GM19023 (cell line): ENCODE results near the gene VDR.

Source experiments
- ATAC-seq: cut with Tn5 transposase; IDR thresholded peaks from one replicate; pipeline ENCODE4 v1.9.1; 2021; ENCODE audit warnings: mild to moderate bottlenecking, moderate library complexity; ENCODE audit not compliant: unreplicated experiment

Gene VDR

DNA sequence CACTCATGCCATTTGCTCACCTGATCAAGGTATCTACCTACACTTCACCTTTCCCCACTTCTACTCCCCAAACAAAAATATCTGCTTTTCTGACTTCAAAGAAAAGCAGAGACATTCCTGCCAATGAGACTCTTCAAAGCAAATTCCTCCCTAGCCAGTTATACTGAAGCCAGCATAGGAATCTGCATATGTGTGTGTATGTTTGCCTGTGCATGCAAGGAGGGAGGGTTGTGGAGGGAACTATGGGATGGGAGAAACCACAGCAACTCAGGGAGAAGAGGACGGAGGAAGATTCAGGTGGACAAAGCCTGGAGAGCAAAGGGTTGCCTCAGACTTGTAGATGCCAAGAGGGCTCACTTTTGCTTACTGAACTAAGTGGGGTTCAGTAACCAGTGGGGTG lies 26.4 kb upstream of the VDR start:
- no peak for ATAC-seq

DNA sequence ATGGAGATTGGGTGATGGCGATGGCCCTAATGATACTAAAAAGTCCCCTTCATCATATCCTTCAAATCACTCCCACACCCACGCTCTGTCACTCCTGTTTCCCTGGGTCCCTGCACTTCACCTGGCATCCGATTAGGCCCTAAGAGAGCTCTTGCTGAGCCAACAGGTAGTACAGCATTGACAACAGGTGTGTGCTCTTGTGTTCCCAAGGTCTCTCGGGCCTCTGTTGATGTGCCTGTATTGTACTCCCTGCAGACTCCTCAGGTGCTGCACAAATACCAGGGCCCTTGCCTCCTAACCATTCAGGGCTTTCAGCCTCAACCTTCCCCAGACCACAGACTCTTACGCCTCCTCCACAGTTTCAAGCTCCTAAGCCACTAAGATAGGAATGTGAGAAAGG lies 25.8 kb upstream of the VDR start:
- no peak for ATAC-seq

DNA sequence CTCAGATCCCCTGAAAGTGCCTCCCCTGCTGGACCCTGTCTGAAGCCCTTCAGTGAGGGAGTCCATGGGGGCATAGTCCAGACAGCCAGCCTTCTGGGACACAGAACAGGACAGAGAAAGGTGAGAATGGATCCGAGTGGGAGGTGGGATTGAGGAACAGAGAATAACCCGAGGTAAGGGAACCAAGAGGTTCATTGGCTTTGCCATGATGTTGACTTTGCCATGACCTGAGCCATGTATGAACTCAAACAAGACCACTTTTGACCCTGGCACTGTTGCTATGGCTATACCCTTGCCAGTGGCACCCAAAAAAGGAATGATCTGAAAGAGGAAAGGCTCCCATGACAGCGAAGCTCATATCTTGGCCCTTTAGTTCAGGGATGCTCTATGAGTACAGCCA lies 22.6 kb upstream of the VDR start:
- ATAC-seq = no peak

DNA sequence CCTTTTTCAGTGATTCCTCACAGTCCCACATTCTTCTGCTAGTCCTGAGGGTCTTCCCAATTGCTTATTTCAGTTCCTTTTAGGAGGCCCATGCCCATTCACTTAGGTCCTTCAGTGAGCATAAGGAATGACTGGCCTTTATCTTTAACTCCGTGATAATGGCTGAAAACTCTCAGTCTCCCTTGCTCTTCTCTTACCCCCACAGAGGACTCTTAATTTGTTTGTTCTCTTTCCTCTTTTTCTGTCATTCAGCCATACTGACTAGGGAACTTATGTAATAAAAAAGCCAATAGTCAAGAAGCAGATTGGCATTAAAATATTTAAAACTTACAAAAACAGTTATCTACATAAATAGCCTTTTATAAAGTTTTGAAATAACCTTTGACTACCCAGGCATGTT lies 17.1 kb upstream of the VDR start:
- ATAC-seq = no peak

DNA sequence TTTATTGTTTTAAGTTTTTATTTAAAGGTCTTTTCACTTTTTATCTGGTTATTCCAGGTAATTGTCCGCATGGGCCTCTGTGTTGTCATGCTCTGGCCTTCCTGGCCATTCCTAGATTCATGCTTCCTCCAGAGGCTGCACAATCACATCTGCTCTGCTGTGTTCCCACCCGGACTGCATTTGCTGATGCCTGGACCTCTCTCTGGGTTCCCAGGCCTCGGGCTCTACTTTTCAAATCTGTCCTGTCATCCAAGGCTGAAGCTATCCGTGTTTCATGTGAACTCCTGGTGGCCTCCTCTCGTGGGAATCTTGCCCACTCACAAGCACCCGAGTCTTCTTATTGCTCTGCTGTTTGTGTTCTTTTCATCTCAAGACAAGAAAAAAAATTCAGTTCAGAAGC lies 16.1 kb upstream of the VDR start:
- no peak for ATAC-seq

DNA sequence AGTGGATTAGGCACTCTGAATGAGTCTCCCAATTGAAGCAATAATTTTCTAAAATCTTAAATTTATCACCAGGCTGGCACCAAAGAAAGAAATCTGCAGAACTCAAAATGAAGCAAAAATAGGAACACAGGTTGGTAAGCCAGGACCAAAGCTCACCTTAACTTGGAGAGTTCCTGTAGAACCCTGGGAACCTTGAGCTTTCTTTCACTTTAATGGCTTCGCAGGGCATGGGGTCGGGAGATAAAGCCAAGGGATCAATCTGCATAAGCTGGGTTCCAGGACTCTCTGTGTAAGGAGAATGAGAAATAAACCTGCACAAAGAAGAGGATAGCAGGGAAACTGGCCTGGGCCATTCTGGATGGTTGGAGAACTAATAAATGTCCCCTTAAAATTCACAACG lies 8.3 kb upstream of the VDR start:
- no peak for ATAC-seq

DNA sequence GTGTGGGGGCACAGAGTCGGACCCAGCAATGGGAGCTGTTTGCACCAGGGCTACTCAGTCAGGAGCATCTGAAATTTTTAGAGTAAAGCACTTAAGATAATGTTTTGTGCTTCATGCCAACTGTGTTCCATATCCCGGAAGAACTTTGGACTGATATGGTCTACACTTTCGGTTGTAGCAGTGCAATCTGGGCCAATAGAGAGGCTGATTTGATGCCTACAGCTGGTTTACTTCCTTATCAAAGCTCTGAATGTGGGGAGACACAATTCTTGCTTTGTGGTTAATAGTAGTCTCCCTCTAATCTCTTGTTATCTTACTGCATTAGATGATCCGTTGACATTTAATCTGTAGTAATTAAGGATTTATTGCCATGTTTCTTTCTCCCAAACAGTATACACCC lies 7.8 kb upstream of the VDR start:
- ATAC-seq = no peak

DNA sequence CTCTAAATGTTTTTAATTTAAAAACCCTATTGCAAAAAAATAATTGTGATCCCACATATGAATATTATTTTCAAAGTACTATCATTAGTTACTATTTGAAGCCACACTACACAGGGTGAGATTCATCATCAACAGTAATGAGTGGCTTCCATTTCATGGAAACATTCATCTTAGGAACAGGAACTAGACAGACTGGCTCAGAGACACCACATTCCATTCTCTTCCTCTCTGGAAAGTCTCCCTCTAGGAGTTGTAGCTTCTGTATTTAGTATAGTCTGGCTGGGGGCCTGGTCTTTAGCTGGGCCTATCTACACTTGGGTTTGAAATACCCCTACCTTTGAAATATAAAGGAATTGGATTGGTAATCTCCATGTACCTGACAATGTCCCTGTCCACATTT lies 6.2 kb upstream of the VDR start:
- no peak for ATAC-seq

DNA sequence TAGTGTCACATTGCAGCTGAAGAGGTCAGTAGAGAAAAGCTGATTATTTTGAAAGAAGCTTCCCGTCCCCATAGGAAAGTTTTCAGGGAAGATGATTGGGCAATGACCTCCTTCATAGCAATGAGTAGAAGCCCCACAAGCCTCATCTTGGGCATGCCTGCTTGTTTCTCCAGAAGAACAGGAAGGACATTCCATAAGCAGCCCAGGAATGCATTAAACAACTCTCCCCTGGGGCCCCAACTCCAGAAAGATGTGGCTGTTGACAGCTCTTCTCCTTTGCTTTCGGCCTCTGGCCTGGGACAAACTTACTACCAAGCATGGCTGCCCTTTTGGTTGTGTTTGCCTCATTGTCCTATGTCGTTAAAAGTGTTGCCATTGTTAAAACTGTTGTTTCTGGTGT lies 5.7 kb upstream of the VDR start:
- ATAC-seq = no peak

DNA sequence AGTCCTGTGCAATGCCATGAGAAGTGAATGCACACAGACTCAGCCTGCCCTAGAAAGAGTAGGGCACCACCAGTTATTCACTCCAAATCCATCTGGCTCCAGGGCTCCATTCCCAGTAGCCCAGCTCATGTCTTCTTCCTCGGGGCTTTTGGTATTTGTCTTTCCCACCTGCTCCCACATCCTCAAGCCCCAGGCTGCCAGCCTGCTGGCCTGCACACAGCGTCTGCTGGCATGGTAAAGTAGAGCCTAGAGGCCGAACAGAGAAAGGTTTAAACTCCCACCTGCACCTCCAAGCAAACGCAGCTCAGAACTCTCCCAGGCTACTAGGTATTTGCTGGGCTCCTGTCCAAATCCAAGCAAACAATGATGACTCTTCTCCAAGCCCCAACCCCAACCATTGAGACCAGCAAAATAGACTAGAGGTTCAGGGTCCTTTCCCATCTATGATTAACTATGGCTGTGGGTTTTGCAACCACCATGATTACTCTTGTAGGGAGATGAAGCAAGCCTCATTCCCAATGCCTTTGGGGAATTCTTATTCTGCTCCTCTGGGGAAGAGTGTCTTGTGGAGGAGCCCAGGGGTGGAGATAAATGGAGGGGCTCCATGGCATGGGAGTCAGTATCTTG lies 5.2 kb upstream of the VDR start:
- ATAC-seq = no peak

DNA sequence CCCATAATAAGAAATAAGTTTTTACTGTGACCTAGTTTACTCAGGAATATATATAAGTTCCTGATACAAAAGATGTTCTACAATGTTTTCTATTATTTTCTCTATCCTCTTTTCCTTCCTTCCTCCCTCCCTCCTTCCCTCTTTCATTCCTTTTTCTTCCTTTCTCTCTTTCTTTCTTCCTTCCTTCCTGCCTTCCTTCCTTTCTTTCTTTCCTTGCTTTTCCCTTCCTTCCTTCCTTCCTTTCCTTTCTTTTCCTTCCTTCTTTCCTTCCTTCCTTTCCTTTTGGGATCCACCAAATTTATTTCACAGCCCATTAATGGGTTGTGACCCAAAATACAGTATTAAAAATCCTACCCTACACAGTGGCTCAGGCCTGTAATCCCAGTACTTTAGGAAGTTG lies 3.9 kb upstream of the VDR start:
- ATAC-seq = no peak

DNA sequence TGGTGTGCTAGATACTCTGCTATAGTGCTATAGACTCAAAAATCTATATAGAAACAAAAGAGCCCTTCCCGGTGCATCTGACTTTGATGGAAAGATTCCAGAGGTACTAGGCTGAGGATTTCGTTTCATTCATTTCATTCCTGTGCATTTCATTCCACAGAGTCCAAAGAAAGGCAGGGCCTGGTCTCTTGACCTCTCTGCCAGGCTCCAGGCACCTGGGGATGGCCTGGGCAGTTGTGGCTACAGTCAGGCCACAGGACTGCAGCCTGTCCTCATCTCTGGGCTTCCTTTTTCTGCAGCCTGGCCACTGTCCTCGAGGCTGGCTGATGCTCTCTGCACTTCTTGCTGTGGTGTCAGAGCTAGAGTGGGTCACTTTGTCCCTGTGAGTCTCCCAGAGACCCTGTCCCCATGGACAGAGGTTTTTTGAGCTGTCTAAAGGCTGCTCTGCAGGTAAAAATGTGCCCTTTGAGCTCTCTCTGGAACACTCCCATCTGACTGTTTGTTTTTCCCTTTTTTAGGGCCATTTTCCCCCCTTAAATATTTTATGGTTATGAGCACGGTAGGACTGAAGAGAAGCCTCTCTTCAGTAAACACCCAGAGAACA lies 3.2 kb upstream of the VDR start:
- ATAC-seq = no peak

DNA sequence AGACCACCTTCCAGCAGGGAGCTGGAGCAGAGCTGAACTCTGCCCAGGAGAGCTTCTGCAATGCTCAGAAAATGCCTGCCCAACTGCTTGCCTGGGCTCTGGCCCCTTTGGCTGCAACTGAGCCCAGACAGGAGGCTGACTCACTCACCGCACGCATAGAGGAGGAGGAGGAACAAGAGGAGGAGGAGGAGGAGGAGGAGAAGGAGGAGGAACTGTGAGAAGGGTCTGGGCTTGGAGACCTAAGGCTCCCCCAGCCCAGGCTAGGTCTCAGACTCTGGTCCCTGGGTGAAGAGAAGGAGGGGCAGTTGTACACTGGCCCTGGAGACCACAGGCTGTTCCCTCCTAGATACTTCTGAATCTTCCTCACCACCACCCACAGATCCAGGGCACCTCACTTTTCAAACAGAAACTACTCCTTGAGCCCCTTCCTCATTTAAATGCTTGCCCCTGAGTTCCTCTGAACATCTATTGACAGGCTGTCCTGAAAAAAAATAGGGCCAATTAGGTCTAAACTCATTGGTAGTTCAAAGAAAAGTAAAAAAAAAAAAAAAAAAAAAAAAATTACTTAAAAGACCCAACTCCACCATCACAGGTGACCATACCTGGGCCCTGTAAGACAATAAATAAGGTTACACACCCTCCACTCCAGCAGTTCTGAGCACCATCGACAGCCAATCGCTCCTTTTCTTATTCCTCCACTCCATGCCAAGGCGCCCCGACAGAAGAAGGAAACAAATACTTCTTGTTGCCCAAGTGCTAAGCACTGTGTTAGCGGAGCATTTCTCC lies 674 bp downstream of the VDR start:
- no peak for ATAC-seq

DNA sequence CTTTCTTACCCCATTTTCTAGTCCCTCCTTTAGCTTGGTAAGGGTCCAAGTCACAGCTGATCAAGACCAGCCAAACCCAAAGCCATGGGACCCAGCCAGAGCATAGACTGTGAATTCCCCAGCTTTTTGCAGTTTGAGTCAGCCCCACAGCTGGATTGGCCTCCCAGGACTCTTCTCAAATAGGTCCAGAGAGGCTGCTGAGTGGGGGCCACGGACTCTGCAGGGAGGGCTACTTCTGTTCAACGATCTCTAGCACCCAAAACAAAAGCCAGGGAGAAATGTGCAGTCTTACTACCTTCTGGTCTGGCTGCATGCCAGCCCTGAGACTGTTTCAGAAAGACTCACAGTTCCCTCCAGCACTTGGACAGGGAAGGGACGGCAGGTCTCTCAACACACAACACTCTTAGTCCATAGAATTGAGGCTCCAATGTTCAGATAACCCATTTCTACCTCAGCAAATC lies 1.6 kb downstream of the VDR start:
- ATAC-seq = no peak

DNA sequence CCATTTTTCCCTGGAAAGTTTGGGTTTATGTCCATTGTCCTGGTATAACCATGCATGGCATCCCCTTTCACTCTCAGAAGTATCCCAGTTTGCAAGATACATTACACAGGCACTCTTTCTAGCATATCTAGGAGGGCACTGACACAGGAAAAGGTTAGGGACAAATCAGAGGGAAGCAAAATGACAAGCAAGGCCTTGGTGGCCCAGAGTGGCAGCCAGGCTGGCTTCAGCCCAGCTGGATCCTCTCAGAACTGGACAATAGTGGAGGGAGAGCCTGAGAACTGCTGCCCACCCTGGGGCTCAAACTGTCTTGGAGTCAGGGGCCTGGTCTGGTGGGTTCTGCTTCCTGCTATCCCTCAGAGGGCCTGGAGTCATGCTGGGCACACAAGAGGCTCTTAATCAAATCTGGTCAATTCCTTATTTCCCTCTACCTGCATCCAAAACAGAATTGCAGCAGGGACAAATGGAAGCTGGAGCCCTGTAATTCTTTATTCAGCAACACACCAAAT lies 2.6 kb downstream of the VDR start:
- no peak for ATAC-seq

DNA sequence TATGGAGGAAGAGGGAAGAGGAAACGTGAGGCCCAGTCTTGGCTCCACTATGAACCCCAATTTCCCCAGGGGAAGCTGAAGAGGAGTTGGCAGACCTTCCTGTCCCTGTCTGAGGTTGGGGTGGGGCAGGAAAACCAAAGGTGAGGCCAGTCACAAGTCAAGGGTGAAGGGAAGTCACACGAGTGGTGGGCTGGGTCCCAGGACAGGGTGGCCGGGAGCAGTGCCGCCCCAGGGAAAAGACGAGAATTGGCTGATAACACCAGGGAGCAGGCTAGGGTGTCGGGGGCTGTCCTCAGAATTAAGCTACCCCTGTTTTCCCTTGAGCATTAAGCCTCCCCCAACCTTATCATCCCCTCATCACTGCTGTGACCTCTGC lies 3.1 kb downstream of the VDR start:
- ATAC-seq = no peak

DNA sequence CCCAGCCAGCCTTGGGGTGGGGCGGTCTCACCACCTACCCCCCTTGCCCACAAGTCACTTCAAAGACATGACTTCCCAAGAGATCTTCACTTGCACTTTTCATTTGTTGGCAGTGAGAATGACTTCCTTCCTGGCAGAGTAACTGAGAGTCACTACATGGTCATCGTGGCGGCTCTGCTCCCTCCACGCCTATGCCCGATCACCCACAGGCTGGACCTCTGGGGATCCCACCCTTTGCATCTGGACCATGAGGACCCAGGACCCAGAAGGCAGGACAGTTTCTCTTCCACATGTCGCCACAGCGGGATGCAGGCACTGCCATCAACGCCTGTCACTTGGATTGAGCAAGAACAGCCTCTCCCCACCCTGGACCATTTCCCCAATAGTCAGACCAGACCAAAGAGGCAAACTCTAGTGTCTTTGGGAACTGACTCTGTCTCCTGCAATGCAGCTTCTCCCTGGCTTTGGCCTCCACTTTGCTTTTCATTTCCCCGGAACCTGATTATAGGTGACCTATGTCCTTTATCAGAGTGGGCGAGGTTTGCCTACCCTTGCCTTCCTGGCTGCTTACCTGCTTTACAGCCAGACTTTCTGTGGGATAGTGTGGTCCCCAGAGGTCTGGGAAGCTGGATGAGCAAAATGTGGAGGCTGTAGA lies 3.6 kb downstream of the VDR start:
- no peak for ATAC-seq

DNA sequence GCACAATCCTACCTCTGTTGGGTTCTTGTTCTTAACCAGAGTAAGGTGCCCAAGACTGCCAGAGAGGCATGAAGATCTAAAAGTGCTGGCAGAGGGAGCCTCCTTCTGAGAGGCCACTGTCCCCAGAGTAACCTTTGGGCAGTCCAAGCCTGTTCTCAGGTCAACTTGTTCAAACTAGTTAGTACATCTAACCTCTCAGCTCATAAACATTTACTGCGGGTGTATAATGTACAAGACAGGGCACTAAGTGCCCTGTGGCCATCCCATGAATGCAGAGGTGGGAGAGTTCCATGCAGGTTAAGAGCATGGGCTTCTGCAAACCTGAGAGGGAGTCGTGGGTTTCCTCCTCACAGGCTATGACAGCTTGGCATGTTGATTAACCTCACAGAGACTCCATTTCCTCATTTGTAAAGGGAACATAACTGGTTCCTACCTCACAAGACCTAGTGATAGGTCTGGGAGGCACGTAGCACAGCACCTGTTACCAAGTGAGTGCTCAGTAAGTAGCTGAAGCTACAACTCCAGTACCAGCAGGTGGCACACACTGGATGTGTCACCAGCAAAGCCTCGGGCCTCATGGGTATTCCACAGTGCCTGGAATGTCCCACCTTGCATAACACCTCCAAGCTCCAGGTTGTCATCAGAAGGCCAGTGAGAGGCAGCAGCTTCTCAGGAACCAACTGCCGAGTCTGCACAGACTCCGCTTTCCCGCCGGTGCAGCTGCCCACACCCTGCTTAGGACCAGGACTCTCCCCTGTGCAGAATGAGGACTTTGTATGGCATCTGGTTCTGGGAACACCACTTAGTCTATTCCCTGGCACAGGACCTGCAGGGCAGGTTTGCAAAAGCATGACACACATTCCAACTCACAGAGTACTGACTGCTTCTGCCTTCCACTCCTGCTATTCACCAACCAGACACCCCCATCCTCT lies 4.4 kb downstream of the VDR start:
- ATAC-seq = no peak

DNA sequence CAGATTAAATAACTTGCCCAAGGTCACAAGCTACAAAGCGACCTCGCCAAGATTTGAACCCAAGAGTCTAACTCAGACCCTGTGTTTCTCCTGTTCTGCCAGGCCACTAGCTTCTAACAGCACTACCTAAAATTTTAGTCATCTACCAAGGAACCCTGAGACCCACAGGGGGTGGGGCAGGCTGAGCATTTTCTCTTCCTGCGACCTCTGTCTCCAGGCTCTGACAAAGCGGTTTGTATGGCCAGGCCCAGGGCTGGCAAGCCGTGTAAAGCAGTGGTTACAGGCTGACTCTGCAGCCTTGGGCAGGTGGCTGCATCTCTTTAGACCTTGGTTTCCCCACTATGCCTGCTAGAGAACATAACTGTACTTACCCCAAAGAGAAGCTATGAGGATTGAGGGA lies 5.3 kb downstream of the VDR start:
- no peak for ATAC-seq

DNA sequence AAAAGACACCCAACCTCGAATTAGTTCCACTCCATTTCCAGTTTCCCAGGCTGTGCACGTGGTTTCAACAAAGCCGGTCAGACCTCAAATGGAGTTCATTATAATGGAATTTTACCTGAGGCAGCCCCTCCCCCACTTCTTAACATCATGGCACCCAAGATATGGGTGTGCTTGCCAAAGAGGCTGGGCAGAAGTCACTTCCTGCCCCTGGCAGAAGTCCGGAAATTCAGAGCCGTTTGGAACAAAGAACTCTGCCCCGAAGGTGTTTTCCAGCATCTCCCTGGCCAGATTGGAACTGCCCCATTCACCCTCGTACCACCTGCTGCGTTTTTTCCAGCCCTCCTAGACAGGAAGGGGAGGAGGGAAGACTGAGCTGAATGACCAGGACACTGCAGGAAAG lies 8.2 kb downstream of the VDR start:
- no peak for ATAC-seq

DNA sequence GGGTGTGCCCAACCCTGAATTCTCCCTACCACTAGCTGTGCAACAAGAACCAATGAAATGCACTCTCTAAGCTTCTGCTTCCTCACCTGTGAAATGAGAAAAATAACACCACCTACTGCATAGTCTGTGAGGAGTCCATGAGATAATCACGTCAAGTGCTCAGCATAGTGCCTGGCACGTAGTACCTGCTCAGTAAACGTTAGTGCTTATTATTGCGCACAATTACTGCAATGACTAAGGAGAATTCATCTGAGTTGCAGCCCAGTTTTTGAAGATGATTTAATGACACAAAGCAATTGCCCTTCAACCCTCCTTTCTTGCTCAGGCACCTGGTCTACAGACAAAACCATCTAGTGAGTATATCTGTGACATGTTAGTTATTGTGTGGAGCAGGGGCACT lies 8.8 kb downstream of the VDR start:
- no peak for ATAC-seq
